Hepatocyte (in vitro differentiated cells): ENCODE results near the gene LLGL2. TPM values are rescaled to one million over a fixed set of nuclear protein-coding genes. Genes with fewer than 3 reads are reported as not detected.
A peak's percentile ranks its signal among the peaks of the same experiment; 100 is the strongest.

Experiments
- DNase-seq: peaks from one replicate; pipeline ENCODE4 v3.0.0-alpha.2; 2016; ENCODE audit warnings: low spot score
- H2AFZ ChIP-seq: fragments of 200-600 bp; sonication (generic); 2 replicates; pipeline ENCODE4 v1.6.0; 2016; ENCODE audit warnings: antibody characterized with exemption, mild to moderate bottlenecking
- H3K27ac ChIP-seq: fragments of 200-600 bp; sonication (generic); 2 replicates; pipeline ENCODE4 v1.5.1; 2016; ENCODE audit warnings: mild to moderate bottlenecking
- H3K27me3 ChIP-seq: fragments of 200-600 bp; sonication (generic); 2 replicates; pipeline ENCODE4 v1.6.1; 2016
- H3K36me3 ChIP-seq: fragments of 200-600 bp; sonication (generic); replicated peaks from 2 replicates; pipeline ENCODE4 v1.5.1; 2016; ENCODE audit warnings: low read depth; ENCODE audit not compliant: insufficient read depth
- H3K4me1 ChIP-seq: fragments of 200-600 bp; sonication (generic); 2 replicates; pipeline ENCODE4 v1.5.1; 2016; ENCODE audit warnings: mild to moderate bottlenecking, moderate library complexity; ENCODE audit not compliant: insufficient read depth
- H3K4me2 ChIP-seq: fragments of 200-600 bp; sonication (generic); 2 replicates; pipeline ENCODE4 v1.6.0; 2016
- H3K4me3 ChIP-seq: fragments of 200-600 bp; sonication (generic); 2 replicates; pipeline ENCODE4 v1.5.1; 2016; ENCODE audit warnings: mild to moderate bottlenecking
- H3K79me2 ChIP-seq: fragments of 200-600 bp; sonication (generic); 2 replicates; pipeline ENCODE4 v1.6.0; 2017; ENCODE audit warnings: mild to moderate bottlenecking
- H3K9me2 ChIP-seq: fragments of 200-600 bp; sonication (generic); replicated peaks from 2 replicates; pipeline ENCODE4 v1.6.0; 2017; ENCODE audit warnings: mild to moderate bottlenecking; ENCODE audit not compliant: insufficient read depth
- H3K9me3 ChIP-seq: fragments of 200-600 bp; sonication (generic); 2 replicates; pipeline ENCODE4 v1.5.1; 2016; ENCODE audit warnings: low read depth, mild to moderate bottlenecking
- H4K20me1 ChIP-seq: fragments of 200-600 bp; sonication (generic); 2 replicates; pipeline ENCODE4 v1.6.0; 2016; ENCODE audit warnings: mild to moderate bottlenecking; ENCODE audit not compliant: insufficient read depth, poor library complexity, severe bottlenecking
- EZH2 ChIP-seq: fragments of 200-600 bp; sonication (generic); IDR thresholded peaks from 2 replicates; pipeline ENCODE4 v1.6.1; 2016; ENCODE audit warnings: antibody characterized with exemption, mild to moderate bottlenecking, borderline replicate concordance
- EZH2phosphoT487 ChIP-seq: fragments of 200-600 bp; sonication (generic); IDR thresholded peaks from one replicate; pipeline ENCODE4 v1.6.1; 2018; ENCODE audit warnings: antibody characterized with exemption, mild to moderate bottlenecking, low read depth, moderate library complexity; ENCODE audit not compliant: unreplicated experiment, severe bottlenecking
- WGBS: methylation state at CpG from one replicate; pipeline ENCODE4 v1.1.6; 2016; ENCODE audit warnings: low lambda C conversion rate; ENCODE audit errors: missing lambda C conversion rate; 5-methylcytosine and 5-hydroxymethylcytosine counted together
- polyA plus RNA-seq: library from polyadenylated mRNA; unstranded; fragments of >200 nt; fragmentation: Nextera tagmentation; extraction: Ambion mirVana; gene quantifications from 2 replicates; pipeline ENCODE4 v1.2.1, GENCODE V29; 2016
- total RNA-seq: library from RNA; depleted of rRNA; stranded (reverse); fragments of >200 nt; gene quantifications from 2 replicates; pipeline ENCODE4 v1.2.3, GENCODE V29; 2014
- TF ChIP-seq, protein P1 (sequence below): fragments of 200-600 bp; sonication (generic); IDR thresholded peaks from 2 replicates; pipeline ENCODE4 v1.5.1; 2016; ENCODE audit warnings: antibody characterized with exemption, mild to moderate bottlenecking; ENCODE audit not compliant: poor library complexity

LLGL2 gene
- total and polyA plus RNA-seq, 2 experiments from 2014 or later: 81.8 to 154 TPM

DNA sequence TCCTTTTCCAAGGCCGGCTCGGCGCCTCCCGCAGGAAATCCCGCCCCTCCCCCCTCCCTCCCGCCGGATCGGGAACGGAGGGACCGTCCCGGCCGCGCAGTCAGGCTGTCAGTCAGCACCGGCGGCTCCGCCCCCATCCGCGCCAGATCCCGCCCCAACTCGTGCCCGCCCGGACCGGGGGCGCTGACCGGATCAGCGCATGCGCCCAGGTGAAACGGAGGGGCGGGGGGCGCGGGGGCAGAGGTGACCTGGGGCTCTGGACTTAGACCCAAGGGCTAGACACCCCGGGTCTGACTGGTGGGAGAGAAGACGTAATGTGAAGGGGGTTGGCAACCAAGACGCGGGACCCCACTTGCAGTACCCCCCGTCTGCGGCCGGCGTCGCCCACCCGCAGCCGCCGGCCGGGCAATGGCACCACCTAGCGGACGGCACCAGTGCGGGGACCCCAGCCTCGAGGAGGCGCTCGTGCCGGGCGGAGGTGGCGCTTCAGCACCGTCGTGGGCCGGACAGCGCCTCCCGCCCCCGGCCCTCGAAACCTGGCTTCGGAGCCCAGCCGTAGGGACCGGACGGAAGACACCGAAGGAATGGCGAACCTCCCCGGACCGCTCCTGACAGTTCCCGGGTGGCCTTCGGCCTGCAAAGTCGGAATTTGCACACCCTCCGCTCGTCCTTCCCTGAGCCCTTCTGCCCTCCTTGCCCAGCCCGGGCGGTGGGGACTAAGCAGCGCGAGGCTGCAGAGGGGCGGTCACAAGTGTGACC, 9.8 kb upstream of the LLGL2 start, which contains the start of gene CASKIN2:
CASKIN2 (minus strand) TSS at position 42 of the 759 bp plus-strand sequence. CDS start 1,733 bp downstream, outside the sequence.
- Histone ChIP-seq H3K27ac (peak within 1 kb of the TSS; percentile 82), H3K79me2 (peaks cover 72% of the 10 kb centered on the region), H3K36me3 (no peaks in the 10 kb centered on the region), H4K20me1 (peaks cover 18% of the 10 kb centered on the region), H3K9me2 (no peaks in the 10 kb centered on the region), H3K4me3 (peak within 1 kb of the TSS; percentile 100), H3K4me1 (peaks cover 45% of the 10 kb centered on the region), H2AFZ (peak within 1 kb of the TSS; percentile 99), H3K4me2 (peak within 1 kb of the TSS; percentile 100), H3K9me3 (no peaks in the 10 kb centered on the region), H3K27me3 (no peaks in the 10 kb centered on the region)
- peak; percentile 98 for DNase-seq
- TF ChIP-seq EZH2phosphoT487: no peak
- TF ChIP-seq, protein P1, sequence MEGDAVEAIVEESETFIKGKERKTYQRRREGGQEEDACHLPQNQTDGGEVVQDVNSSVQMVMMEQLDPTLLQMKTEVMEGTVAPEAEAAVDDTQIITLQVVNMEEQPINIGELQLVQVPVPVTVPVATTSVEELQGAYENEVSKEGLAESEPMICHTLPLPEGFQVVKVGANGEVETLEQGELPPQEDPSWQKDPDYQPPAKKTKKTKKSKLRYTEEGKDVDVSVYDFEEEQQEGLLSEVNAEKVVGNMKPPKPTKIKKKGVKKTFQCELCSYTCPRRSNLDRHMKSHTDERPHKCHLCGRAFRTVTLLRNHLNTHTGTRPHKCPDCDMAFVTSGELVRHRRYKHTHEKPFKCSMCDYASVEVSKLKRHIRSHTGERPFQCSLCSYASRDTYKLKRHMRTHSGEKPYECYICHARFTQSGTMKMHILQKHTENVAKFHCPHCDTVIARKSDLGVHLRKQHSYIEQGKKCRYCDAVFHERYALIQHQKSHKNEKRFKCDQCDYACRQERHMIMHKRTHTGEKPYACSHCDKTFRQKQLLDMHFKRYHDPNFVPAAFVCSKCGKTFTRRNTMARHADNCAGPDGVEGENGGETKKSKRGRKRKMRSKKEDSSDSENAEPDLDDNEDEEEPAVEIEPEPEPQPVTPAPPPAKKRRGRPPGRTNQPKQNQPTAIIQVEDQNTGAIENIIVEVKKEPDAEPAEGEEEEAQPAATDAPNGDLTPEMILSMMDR: peak; percentile 100
- WGBS: 2% methylated on average over 34 of the region's 78 CpGs

DNA sequence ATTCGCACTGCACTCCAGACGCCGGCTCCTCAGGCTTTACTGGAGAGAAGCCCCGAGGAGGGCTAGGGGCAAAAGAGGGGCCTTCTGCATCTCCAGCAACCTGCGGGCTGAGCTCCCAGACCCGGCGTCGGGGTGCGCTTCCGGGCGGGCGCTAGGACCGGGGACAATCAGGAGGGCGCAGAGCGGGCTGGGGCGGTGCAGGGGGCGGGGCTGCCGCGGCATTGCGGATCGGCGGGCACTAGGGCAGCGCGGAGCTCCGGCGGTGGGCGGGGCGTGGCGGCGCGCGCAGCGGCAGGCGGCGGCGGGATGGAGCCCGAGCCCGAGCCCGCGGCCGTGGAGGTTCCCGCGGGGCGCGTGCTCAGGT, 9.3 kb upstream of the LLGL2 start, which contains the start of gene TSEN54:
TSEN54 (plus strand) TSS at position 274 of the 364 bp plus-strand sequence; CDS start at position 307, 33 bp downstream.
- no peaks in the 10 kb centered on the region for H3K36me3 ChIP-seq
- peak; percentile 96 for DNase-seq
- H3K4me1 ChIP-seq: peaks cover 43% of the 10 kb centered on the region
- peak within 1 kb of the TSS; percentile 99 for H2AFZ ChIP-seq
- WGBS: 1% methylated on average over 10 of the region's 45 CpGs
- peaks cover 66% of the 10 kb centered on the region for H3K79me2 ChIP-seq
- H3K9me3 ChIP-seq: no peaks in the 10 kb centered on the region
- peak within 1 kb of the TSS; percentile 100 for H3K4me3 ChIP-seq
- H3K27ac ChIP-seq: peak within 1 kb of the TSS; percentile 92
- peaks cover 18% of the 10 kb centered on the region for H4K20me1 ChIP-seq
- H3K9me2 ChIP-seq: no peaks in the 10 kb centered on the region
- H3K4me2 ChIP-seq: peak within 1 kb of the TSS; percentile 100
- H3K27me3 ChIP-seq: no peaks in the 10 kb centered on the region
- TF ChIP-seq, protein P1: no peak
- TF ChIP-seq EZH2phosphoT487 (no peak), EZH2 (no peak)

DNA sequence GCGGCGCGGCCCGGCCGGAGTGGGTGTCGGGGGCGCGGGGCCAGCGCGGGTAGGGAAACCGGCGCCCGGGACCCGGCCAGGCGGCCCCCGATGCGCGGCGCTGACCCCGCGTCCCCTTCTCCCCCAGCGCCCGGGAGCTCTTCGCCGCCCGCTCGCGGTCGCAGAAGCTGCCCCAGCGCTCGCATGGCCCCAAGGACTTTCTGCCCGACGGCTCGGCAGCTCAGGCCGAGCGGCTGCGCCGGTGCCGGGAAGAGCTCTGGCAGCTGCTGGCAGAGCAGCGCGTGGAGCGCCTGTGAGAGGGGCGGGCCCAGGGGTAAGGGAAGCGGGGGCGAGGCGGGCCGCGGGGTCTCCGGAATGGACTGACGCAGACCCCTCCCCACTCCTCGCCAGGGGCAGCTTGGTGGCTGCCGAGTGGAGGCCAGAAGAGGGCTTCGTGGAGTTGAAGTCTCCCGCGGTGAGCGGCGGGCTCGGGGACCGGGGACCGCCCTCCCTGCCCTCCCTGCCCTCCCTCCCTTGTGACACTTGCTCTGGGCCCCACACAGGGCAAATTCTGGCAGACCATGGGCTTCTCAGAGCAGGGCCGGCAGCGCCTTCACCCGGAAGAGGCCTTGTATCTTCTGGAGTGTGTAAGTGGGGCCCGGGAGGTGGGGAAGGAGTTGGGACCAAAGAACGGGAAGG, 8.7 kb upstream of the LLGL2 start:
- Histone ChIP-seq H3K27me3 (no peaks in the 10 kb centered on the region), H3K4me2 (peak overlapping the region; percentile 99), H3K79me2 (peaks cover 61% of the 10 kb centered on the region), H3K36me3 (no peaks in the 10 kb centered on the region), H2AFZ (peak overlapping the region; percentile 88), H3K27ac (peak overlapping the region; percentile 92), H3K4me3 (peak overlapping the region; percentile 96), H3K4me1 (peaks cover 38% of the 10 kb centered on the region), H3K9me2 (no peaks in the 10 kb centered on the region), H4K20me1 (peaks cover 18% of the 10 kb centered on the region), H3K9me3 (no peaks in the 10 kb centered on the region)
- DNase-seq: peak; percentile 73
- TF ChIP-seq EZH2phosphoT487 (no peak), EZH2 (no peak)
- TF ChIP-seq, protein P1: no peak
- under 1% methylated on average over 21 of the region's 65 CpGs for WGBS
